Kidney (tissue), 14 donors: ENCODE results near the gene EOLA1. TPM values are rescaled to one million over a fixed set of nuclear protein-coding genes. Genes with fewer than 3 reads are reported as not detected.
"Not testable (repeated sequence)": the region's sequence is repeated elsewhere in the genome, so short reads cannot be mapped to it uniquely, and the experiment has no call there.

ENCODE experiments used
- DNase-seq, 5 donors: peaks; one replicate each; pipeline ENCODE4 v3.0.0-alpha.2; 2013 to 2020
- FAIRE-seq: peaks from 2 replicates; lab custom pipeline; 2012; peaks lifted over from hg19 to GRCh38; lab: Jason Lieb, UNC
- H3K27ac ChIP-seq, 2 donors: one replicate each; pipeline ENCODE4 v1.7.0; 2013; ENCODE audit warnings: low read depth in 2 of 2, low read length in 2 of 2, inconsistent platforms in 1 of 2
- H3K27me3 ChIP-seq: one replicate; pipeline ENCODE4 v1.7.1; 2013; ENCODE audit warnings: low read length, inconsistent platforms; ENCODE audit not compliant: control insufficient read depth, insufficient read depth
- H3K36me3 ChIP-seq, 3 donors: one replicate each; pipeline versions ENCODE4 v1.7.0 to v1.7.1; 2013; ENCODE audit warnings: low read length in 3 of 3, control low read depth in 1 of 3, inconsistent platforms in 1 of 3; ENCODE audit not compliant: insufficient read depth in 3 of 3, control insufficient read depth in 2 of 3
- H3K4me1 ChIP-seq, 3 donors: one replicate each; pipeline versions ENCODE4 v1.7.0 to v1.7.1; 2013; ENCODE audit warnings: low read length in 3 of 3, inconsistent platforms in 1 of 3, low read depth in 1 of 3; ENCODE audit not compliant: control insufficient read depth in 2 of 3, insufficient read depth in 2 of 3
- H3K4me3 ChIP-seq, 3 donors: one replicate each; pipeline versions ENCODE4 v1.7.0 to v1.8.1; 2013; ENCODE audit warnings: low read length in 3 of 3, control low read depth in 1 of 3, inconsistent platforms in 1 of 3
- H3K9ac ChIP-seq, 3 donors: one replicate each; pipeline versions ENCODE4 v1.7.0 to v1.7.1; 2013; ENCODE audit warnings: low read length in 3 of 3, control low read depth in 1 of 3, inconsistent platforms in 1 of 3
- H3K9me3 ChIP-seq, 3 donors: one replicate each; pipeline versions ENCODE4 v1.7.0 to v1.7.1; 2013; ENCODE audit warnings: low read length in 3 of 3, control low read depth in 1 of 3, inconsistent platforms in 1 of 3; ENCODE audit not compliant: control insufficient read depth in 2 of 3, insufficient read depth in 1 of 3
- intact Hi-C: fragments of 100-400 bp; cut with DNase I; formaldehyde crosslinking; loops from one replicate; pipeline ENCODE4 v1.11.1; 2022
- polyA plus RNA-seq: library from polyadenylated mRNA; stranded (reverse); fragments of 350-450 nt; fragmentation: Illumina TruSeq; extraction: RNeasy Lipid Tissue Mini Kit (QIAGEN cat#74804); gene quantifications from one replicate; pipeline ENCODE4 v1.2.3, GENCODE V29; 2014; ENCODE audit warnings: low read depth, low replicate concordance; ENCODE audit not compliant: insufficient read depth
- total RNA-seq: library from RNA; stranded (reverse); fragmentation: NEBNext Ultra II Directional; extraction: Animal tissue kit (Norgen Biotek cat#: 25700); gene quantifications from one replicate; pipeline ENCODE4 v1.2.1, GENCODE V29; 2021
- TF ChIP-seq, protein P1 (sequence below): IDR thresholded peaks from 3 replicates; pipeline ENCODE4 v1.5.1; 2012; ENCODE audit warnings: mild to moderate bottlenecking, moderate library complexity, borderline replicate concordance; ENCODE audit not compliant: insufficient read depth; ENCODE audit errors: extremely low read depth
- donor health status: control.
- donor health status: control.
- donor health status: control.
- donor health status: control.
- donor health status: control.
- donor health status: DM: yes; HTN: yes; CAD: no.
- donor health status: Normal renal cell carcinoma (clear cell type).

EOLA1 gene
- total and polyA plus RNA-seq, 2 donors from 2014 or later = 20.2 to 39.0 TPM

DNA sequence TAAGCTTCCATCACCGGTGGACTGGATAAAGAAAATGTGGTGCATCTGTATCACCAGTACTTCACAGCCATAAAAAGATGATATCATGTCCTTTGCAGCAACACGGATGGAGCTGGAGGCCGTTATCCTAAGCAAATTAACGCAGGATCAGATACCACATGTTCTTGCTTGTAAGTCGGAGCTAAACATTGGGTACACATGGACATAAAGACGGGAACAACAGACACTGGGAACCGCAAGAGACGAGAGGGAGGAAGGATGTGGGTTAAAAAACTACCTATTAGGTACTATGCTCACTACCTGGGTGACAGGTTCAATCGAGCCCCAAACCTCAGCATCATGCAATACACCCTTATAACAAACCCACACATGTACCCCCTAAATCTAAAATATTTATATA is 19.4 kb upstream of the EOLA1 start:
- intact Hi-C loops = no loop called here
- Histone ChIP-seq H3K9me3 (no peaks in the 10 kb centered on the region), H3K9ac (no peak overlapping the region), H3K4me3 (no peak overlapping the region), H3K27ac (no peak overlapping the region), H3K27me3 (no peaks in the 10 kb centered on the region), H3K36me3 (no peaks in the 10 kb centered on the region), H3K4me1 (no peaks in the 10 kb centered on the region)
- no peak for DNase-seq
- FAIRE-seq = no peak
- TF ChIP-seq, protein P1, sequence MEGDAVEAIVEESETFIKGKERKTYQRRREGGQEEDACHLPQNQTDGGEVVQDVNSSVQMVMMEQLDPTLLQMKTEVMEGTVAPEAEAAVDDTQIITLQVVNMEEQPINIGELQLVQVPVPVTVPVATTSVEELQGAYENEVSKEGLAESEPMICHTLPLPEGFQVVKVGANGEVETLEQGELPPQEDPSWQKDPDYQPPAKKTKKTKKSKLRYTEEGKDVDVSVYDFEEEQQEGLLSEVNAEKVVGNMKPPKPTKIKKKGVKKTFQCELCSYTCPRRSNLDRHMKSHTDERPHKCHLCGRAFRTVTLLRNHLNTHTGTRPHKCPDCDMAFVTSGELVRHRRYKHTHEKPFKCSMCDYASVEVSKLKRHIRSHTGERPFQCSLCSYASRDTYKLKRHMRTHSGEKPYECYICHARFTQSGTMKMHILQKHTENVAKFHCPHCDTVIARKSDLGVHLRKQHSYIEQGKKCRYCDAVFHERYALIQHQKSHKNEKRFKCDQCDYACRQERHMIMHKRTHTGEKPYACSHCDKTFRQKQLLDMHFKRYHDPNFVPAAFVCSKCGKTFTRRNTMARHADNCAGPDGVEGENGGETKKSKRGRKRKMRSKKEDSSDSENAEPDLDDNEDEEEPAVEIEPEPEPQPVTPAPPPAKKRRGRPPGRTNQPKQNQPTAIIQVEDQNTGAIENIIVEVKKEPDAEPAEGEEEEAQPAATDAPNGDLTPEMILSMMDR = no peak

- Histone ChIP-seq H3K27ac (no peak overlapping the region), H3K36me3 (no peaks in the 10 kb centered on the region), H3K9ac (no peak overlapping the region), H3K4me3 (no peak overlapping the region), H3K9me3 (no peaks in the 10 kb centered on the region), H3K4me1 (no peaks in the 10 kb centered on the region), H3K27me3 (no peaks in the 10 kb centered on the region)
- TF ChIP-seq, protein P1 = no peak
- no peak for DNase-seq
- FAIRE-seq = no peak
- intact Hi-C loops = no loop called here
These were observed 17.9 kb upstream of the EOLA1 start for GRCh38 chrX:149522916-149523315.

DNA sequence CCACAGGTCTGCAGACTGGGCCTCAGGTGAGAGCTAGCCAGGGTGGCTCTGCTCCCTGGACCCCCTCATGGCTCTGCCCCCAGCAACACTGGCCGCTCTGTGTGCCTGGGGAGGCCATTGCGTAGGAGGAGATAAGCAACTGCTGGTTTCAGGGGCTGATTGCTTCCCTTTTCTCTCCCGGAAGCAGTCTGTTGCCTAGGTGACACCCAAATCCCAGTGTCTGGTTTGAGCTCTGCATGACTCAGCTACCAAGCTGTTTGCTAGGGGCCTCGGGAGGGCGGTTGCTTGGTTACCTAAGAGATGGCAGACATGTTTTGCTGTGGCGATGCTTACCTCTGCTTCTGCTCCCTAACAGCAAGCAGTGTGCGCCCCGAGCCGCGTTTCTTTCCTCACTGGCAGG is 15.4 kb upstream of the EOLA1 start:
- H3K9ac ChIP-seq, FAIRE-seq, H3K36me3 ChIP-seq, H3K4me3 ChIP-seq, H3K27ac ChIP-seq, H3K4me1 ChIP-seq, H3K9me3 ChIP-seq, H3K27me3 ChIP-seq, intact Hi-C loops: not testable (repeated sequence)
- peak in 3 of 5 donors; percentile 19 to 31 (median 29) for DNase-seq

GRCh38 chrX:149525903-149526302 is 14.9 kb upstream of the EOLA1 start:
- H3K4me1 ChIP-seq, H3K36me3 ChIP-seq, DNase-seq, intact Hi-C loops, H3K4me3 ChIP-seq, H3K9ac ChIP-seq, H3K27me3 ChIP-seq, FAIRE-seq, H3K9me3 ChIP-seq, H3K27ac ChIP-seq: not testable (repeated sequence)

- intact Hi-C loops, H3K9ac ChIP-seq, H3K9me3 ChIP-seq, H3K27ac ChIP-seq, FAIRE-seq, H3K4me1 ChIP-seq, DNase-seq, H3K4me3 ChIP-seq, H3K36me3 ChIP-seq, H3K27me3 ChIP-seq: not testable (repeated sequence)
These were observed 14.3 kb upstream of the EOLA1 start for GRCh38 chrX:149526318-149527033.
